Epithelial cell of proximal tubule (primary cell): ENCODE data around the gene UTF1. TPM values are rescaled to one million over a fixed set of nuclear protein-coding genes. Genes with fewer than 3 reads are reported as not detected.

Source experiments
- DNase-seq: peaks from one replicate; pipeline ENCODE4 v3.0.0-alpha.2; 2011; ENCODE audit warnings: low read depth
- H3K4me3 ChIP-seq: 2 replicates; pipeline ENCODE4 v1.5.1; 2011; ENCODE audit warnings: low read depth, mild to moderate bottlenecking, low read length
- total RNA-seq: library from RNA; depleted of rRNA; stranded (reverse); fragments of >200 nt; gene quantifications from 2 replicates; pipeline ENCODE4 v1.2.3, GENCODE V29; 2015
- TF ChIP-seq, protein P1 (sequence below): conservative IDR thresholded peaks from 2 replicates; pipeline ENCODE4 v1.5.1; 2012; ENCODE audit warnings: low read depth, mild to moderate bottlenecking, low read length

Gene UTF1
- total RNA-seq, 1 donor from 2014 or later = not detected

DNA sequence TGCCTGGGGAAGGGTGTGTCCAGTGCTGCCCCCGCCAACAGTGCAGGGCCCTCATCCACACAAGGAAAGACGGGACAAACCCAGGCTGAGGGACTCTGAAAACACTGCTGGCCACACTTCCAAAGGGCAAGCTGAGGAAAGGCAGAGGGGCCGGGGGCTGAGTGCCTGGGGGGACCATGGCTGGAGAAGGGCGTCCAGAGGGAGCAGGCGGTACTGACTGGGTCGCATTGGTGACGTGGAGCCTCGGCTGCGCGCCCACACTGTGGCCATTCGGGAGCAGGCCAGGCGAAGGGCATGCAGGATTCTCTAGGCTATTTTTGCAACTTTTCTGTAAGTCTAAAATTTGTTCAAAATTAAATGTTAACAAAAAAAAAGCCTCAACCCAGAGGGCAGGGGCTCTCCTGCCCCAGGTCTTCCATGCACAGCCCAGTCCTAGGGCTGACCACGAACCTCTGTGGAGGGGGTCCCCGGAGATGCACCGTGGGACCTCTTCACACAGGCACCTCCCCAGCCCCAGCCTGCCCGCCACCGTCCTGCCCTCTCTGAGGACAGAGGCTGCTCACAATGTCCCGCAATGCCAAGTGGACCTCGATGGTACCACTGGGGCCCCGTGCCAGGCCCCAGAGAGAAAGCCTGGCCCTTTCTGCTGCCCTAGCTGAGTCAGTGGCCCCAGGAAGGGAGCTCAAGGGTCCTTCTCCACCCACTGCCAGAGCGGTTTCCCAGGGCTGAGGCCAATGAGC, 36.2 kb downstream of the UTF1 start:
- no peak overlapping the region for H3K4me3 ChIP-seq
- TF ChIP-seq, protein P1, sequence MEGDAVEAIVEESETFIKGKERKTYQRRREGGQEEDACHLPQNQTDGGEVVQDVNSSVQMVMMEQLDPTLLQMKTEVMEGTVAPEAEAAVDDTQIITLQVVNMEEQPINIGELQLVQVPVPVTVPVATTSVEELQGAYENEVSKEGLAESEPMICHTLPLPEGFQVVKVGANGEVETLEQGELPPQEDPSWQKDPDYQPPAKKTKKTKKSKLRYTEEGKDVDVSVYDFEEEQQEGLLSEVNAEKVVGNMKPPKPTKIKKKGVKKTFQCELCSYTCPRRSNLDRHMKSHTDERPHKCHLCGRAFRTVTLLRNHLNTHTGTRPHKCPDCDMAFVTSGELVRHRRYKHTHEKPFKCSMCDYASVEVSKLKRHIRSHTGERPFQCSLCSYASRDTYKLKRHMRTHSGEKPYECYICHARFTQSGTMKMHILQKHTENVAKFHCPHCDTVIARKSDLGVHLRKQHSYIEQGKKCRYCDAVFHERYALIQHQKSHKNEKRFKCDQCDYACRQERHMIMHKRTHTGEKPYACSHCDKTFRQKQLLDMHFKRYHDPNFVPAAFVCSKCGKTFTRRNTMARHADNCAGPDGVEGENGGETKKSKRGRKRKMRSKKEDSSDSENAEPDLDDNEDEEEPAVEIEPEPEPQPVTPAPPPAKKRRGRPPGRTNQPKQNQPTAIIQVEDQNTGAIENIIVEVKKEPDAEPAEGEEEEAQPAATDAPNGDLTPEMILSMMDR = no peak
- no peak for DNase-seq

GRCh38 chr10:133267293-133267692, 37.3 kb downstream of the UTF1 start:
- no peak for DNase-seq
- H3K4me3 ChIP-seq = no peak overlapping the region
- TF ChIP-seq, protein P1 = no peak

GRCh38 chr10:133267829-133268228, 37.8 kb downstream of the UTF1 start:
- no peak overlapping the region for H3K4me3 ChIP-seq
- no peak for DNase-seq
- TF ChIP-seq, protein P1 = no peak

- DNase-seq = no peak
- TF ChIP-seq, protein P1 = no peak
- no peak overlapping the region for H3K4me3 ChIP-seq
Measured at GRCh38 chr10:133268532-133268931, 38.5 kb downstream of the UTF1 start.

DNA sequence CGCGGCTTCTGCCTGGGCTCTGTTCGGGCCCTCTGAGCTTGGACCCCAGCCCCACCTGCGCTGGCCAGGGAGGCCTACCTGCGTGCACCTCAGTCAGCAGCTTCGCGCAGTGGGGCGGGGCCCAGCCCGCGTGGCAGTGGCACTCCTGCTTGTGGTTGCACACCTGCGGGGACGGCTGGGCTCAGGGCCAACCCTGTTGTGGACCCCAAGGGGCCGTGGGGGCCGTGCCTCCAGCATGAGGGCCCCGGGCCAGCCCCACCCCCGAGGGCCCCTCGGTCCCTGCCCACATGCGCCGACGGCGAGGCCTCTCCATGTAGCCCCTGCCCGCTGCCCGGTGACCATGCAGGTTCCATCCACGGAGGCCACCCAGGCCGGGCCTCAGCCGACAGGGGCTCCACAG, 39.4 kb downstream of the UTF1 start:
- DNase-seq = no peak
- TF ChIP-seq, protein P1 = no peak
- no peak overlapping the region for H3K4me3 ChIP-seq

DNA sequence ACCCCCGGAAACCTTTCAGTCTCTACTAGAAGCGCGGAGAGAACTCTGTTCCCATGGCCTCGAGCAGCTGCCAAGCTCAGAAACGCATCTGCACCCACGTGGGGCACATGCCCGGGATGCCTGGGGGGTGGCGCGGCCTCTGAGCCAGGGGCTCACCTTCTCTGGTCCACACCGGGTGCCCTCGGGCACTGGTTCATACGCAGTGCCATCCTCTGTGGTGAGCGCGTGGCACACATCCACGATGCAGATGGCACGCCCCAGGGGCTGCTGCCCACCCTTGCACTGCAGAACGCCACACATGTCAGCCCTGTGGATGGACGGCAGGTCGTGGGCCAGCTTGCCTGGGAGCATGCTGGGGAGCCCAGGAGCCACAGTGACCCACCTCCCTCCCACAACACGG, 40.2 kb downstream of the UTF1 start:
- TF ChIP-seq, protein P1 = no peak
- H3K4me3 ChIP-seq = no peak overlapping the region
- no peak for DNase-seq

DNA sequence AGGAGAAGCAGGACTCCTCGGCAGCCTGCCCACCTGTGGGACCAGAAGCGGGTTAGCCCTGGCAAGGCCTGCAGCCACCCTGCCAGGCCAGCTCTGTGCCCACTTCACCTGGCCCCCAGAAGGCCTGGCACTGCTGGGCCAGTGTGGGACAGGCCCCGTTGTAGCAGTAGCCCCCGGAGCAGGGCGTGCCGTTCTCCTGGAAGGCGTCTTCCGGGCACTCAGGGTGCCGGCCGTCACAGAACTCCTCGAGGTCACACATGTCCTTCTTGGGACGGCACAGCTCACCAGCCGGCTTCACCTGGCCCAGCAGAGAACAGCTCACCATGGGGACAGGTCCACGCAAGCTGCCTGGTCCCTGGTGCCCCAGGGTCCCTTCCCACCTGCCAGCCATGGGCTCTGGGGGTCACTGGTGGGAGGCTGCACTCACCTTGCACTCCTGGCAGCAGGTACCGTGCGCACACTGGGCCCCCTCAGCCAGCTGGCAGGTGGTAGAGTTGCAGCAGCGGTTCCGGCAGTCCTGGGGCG, 40.8 kb downstream of the UTF1 start:
- H3K4me3 ChIP-seq = no peak overlapping the region
- no peak for DNase-seq
- TF ChIP-seq, protein P1 = no peak
